ENCODE results near the gene CRISPLD2.

DNA sequence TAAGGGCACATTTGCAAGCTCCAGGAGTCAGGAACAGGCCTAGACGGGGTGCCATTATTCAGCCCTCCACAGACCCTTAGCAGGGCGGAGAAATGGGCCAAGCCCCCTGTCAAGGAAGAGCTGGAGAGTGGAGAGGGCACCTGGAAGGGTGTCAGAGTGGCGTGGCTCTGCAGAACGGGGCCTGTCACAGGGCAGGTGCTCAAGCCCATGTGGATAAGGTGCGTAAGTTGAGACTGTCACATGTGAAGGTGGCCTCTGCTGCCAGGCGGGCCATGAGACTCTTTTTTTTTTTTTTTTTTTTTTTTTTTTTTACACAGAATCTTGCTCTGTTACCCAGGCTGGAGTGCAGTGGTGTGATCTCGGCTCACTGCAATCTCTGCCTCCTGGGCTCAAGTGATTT is 12.0 kb upstream of the CRISPLD2 start:
- TF ChIP-seq POLR2A (IDR thresholded peaks at IDR 0.05), result no peak
- TF ChIP-seq, protein P1, sequence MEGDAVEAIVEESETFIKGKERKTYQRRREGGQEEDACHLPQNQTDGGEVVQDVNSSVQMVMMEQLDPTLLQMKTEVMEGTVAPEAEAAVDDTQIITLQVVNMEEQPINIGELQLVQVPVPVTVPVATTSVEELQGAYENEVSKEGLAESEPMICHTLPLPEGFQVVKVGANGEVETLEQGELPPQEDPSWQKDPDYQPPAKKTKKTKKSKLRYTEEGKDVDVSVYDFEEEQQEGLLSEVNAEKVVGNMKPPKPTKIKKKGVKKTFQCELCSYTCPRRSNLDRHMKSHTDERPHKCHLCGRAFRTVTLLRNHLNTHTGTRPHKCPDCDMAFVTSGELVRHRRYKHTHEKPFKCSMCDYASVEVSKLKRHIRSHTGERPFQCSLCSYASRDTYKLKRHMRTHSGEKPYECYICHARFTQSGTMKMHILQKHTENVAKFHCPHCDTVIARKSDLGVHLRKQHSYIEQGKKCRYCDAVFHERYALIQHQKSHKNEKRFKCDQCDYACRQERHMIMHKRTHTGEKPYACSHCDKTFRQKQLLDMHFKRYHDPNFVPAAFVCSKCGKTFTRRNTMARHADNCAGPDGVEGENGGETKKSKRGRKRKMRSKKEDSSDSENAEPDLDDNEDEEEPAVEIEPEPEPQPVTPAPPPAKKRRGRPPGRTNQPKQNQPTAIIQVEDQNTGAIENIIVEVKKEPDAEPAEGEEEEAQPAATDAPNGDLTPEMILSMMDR (IDR thresholded peaks at IDR 0.05), result no peak

Measured in Peyer's patch (tissue), 4 donors.